ENCODE results near the gene RAPGEFL1.
"Not testable (repeated sequence)": the region's sequence is repeated elsewhere in the genome, so short reads cannot be mapped to it uniquely, and the experiment has no call there.

Gene RAPGEFL1

DNA sequence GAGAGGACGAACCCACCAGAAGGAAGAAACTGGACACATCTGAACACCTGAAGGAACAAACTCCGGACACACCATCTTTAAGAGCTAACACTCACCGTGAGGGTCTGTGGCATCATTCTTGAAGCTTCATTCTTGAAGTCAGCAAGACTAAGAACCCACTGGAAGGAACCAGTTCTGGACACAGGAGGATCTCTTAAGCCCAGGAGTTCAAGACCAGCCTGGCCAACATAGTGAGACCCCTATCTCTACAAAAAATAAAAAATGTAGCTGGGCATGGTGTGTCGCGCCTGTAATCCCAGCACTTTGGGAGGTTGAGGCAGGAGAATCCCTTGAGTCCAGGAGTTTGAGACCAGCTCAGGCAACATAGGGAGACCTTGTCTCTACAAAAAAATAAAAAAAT is 21.3 kb downstream of the RAPGEFL1 start:
- no peak for TF ChIP-seq EZH2phosphoT487 (IDR thresholded peaks at IDR 0.05; ENCODE audit: borderline replicate concordance, low read length)
- TF ChIP-seq, protein P1, sequence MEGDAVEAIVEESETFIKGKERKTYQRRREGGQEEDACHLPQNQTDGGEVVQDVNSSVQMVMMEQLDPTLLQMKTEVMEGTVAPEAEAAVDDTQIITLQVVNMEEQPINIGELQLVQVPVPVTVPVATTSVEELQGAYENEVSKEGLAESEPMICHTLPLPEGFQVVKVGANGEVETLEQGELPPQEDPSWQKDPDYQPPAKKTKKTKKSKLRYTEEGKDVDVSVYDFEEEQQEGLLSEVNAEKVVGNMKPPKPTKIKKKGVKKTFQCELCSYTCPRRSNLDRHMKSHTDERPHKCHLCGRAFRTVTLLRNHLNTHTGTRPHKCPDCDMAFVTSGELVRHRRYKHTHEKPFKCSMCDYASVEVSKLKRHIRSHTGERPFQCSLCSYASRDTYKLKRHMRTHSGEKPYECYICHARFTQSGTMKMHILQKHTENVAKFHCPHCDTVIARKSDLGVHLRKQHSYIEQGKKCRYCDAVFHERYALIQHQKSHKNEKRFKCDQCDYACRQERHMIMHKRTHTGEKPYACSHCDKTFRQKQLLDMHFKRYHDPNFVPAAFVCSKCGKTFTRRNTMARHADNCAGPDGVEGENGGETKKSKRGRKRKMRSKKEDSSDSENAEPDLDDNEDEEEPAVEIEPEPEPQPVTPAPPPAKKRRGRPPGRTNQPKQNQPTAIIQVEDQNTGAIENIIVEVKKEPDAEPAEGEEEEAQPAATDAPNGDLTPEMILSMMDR (IDR thresholded peaks at IDR 0.05; ENCODE audit: low read depth, low read length, poor library complexity, severe bottlenecking) = no peak
- Histone ChIP-seq H3K9me2 (replicated peaks; ENCODE audit: control insufficient read depth, low read length) (no peaks in the 10 kb centered on the region), H3K79me2 (ENCODE audit: control insufficient read depth, low read length) (no peaks in the 10 kb centered on the region), H4K20me1 (ENCODE audit: control insufficient read depth, insufficient read depth, low read depth, low read length) (no peaks in the 10 kb centered on the region), H3K9me3 (ENCODE audit: control insufficient read depth, insufficient read depth, low read length) (0 out of 2 replicates have a peak, but pooled peaks cover 5% of the 10 kb centered on the region), H3K4me2 (ENCODE audit: low read length) (no peak overlapping the region), H3K4me1 (ENCODE audit: control insufficient read depth, low read length) (peaks cover 12% of the 10 kb centered on the region), H3K27ac (ENCODE audit: low read depth, low read length) (no peak overlapping the region), H3K4me3 (ENCODE audit: low read length) (no peak overlapping the region), H3K27me3 (ENCODE audit: control insufficient read depth, low read length) (no peaks in the 10 kb centered on the region), H3K36me3 (ENCODE audit: control insufficient read depth, low read length) (no peaks in the 10 kb centered on the region), H3F3A (ENCODE audit: control insufficient read depth, insufficient read depth) (0 out of 2 replicates have a peak, but pooled peaks cover 2% of the 10 kb centered on the region)

DNA sequence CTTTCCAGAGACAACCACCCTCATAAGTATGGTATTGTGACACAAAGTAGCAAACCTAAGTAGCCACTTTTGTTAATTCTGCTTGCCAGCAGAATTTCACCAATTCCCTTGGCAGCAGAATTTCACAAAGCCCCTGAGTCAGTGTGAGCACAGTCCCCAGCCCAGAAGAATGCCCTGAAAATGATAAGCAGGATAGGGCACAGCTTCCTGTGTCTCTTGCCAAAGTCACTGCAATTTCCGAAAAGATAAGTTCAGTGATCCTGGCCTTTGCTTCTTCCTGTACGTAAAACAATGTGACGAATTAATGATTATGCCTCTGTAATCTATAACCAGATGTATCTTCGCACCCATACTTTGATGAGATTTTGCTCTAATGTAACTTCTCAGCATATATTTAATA is 25.9 kb downstream of the RAPGEFL1 start:
- H3F3A ChIP-seq (ENCODE audit: control insufficient read depth, insufficient read depth) = 0 out of 2 replicates have a peak, but pooled peaks cover 2% of the 10 kb centered on the region
- no peak overlapping the region for H3K27ac ChIP-seq (ENCODE audit: low read depth, low read length)
- no peaks in the 10 kb centered on the region for H3K27me3 ChIP-seq (ENCODE audit: control insufficient read depth, low read length)
- no peaks in the 10 kb centered on the region for H3K4me1 ChIP-seq (ENCODE audit: control insufficient read depth, low read length)
- 0 out of 2 replicates have a peak, but pooled peaks cover 3% of the 10 kb centered on the region for H3K9me3 ChIP-seq (ENCODE audit: control insufficient read depth, insufficient read depth, low read length)
- H3K4me2 ChIP-seq (ENCODE audit: low read length) = no peak overlapping the region
- no peaks in the 10 kb centered on the region for H3K36me3 ChIP-seq (ENCODE audit: control insufficient read depth, low read length)
- H3K9me2 ChIP-seq (replicated peaks; ENCODE audit: control insufficient read depth, low read length) = no peaks in the 10 kb centered on the region
- TF ChIP-seq, protein P1 (IDR thresholded peaks at IDR 0.05; ENCODE audit: low read depth, low read length, poor library complexity, severe bottlenecking) = no peak
- TF ChIP-seq EZH2phosphoT487 (IDR thresholded peaks at IDR 0.05; ENCODE audit: borderline replicate concordance, low read length) = no peak
- no peak overlapping the region for H3K4me3 ChIP-seq (ENCODE audit: low read length)
- H3K79me2 ChIP-seq (ENCODE audit: control insufficient read depth, low read length) = no peaks in the 10 kb centered on the region
- no peaks in the 10 kb centered on the region for H4K20me1 ChIP-seq (ENCODE audit: control insufficient read depth, insufficient read depth, low read depth, low read length)

DNA sequence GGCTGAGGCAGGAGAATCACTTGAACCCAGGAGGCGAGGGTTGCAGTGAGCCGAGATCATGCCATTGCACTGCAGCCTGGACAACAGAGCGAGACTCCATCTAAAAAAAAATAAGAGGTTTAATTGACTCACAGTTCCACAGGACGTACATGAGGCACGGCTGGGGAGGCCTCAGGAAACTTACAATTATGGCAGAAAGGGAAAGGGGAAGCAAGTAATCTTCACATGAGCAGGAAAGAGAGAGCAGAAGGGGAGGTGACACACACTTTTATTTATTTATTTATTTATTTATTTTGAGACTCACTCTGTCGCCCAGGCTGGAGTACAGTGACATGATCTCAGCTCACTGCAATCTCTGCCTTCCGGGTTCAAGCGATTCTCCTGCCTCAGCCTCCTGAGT is 28.9 kb downstream of the RAPGEFL1 start:
- not testable (repeated sequence) for H3K9me3 ChIP-seq (ENCODE audit: control insufficient read depth, insufficient read depth, low read length); H3K27ac ChIP-seq (ENCODE audit: low read depth, low read length); H3K9me2 ChIP-seq (replicated peaks; ENCODE audit: control insufficient read depth, low read length); H3K4me2 ChIP-seq (ENCODE audit: low read length); H3K79me2 ChIP-seq (ENCODE audit: control insufficient read depth, low read length); H3K36me3 ChIP-seq (ENCODE audit: control insufficient read depth, low read length); H3K4me1 ChIP-seq (ENCODE audit: control insufficient read depth, low read length); H3K27me3 ChIP-seq (ENCODE audit: control insufficient read depth, low read length); H4K20me1 ChIP-seq (ENCODE audit: control insufficient read depth, insufficient read depth, low read depth, low read length); H3K4me3 ChIP-seq (ENCODE audit: low read length); H3F3A ChIP-seq (ENCODE audit: control insufficient read depth, insufficient read depth)

DNA sequence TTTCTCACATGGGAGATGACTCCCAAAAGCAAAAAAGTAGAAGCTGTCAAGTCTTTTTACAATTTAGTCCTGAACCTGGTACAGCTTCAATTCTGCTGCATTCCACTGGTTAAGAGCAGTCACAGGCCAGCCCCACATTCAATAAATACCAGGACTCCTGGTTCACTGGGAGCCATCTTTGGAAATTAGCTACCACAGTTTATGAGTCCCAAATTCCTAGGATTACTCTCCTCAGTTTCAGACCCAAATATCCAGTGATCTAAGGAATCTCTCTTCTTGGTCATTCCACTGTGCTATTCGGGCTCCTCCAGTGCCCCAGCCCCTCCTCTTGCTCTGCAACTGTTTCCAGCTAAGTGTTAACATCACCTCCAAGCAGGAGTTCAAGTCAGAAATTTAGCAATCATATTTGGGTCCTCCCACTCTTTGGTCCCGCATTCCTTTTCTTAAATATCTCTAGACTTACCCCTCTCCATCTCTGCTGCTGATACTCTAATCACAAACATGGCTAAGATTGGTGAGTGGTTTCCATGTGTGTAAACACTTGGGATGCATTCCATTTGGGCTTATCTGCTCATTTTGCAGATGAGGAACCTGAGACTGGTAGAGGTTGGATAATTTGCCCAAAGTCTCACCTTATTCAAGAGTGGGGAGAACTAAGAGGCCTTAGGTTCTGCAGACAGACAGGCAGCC is 32.3 kb downstream of the RAPGEFL1 start:
- Histone ChIP-seq H3K4me2 (ENCODE audit: low read length) (no peak overlapping the region), H3K4me3 (ENCODE audit: low read length) (no peak overlapping the region), H3K4me1 (ENCODE audit: control insufficient read depth, low read length) (no peaks in the 10 kb centered on the region), H3K79me2 (ENCODE audit: control insufficient read depth, low read length) (no peaks in the 10 kb centered on the region), H3K9me2 (replicated peaks; ENCODE audit: control insufficient read depth, low read length) (no peaks in the 10 kb centered on the region), H3K9me3 (ENCODE audit: control insufficient read depth, insufficient read depth, low read length) (no peaks in the 10 kb centered on the region), H3K36me3 (ENCODE audit: control insufficient read depth, low read length) (no peaks in the 10 kb centered on the region), H3K27ac (ENCODE audit: low read depth, low read length) (no peak overlapping the region), H4K20me1 (ENCODE audit: control insufficient read depth, insufficient read depth, low read depth, low read length) (no peaks in the 10 kb centered on the region), H3K27me3 (ENCODE audit: control insufficient read depth, low read length) (no peaks in the 10 kb centered on the region), H3F3A (ENCODE audit: control insufficient read depth, insufficient read depth) (no peaks in the 10 kb centered on the region)
- TF ChIP-seq, protein P1 (IDR thresholded peaks at IDR 0.05; ENCODE audit: low read depth, low read length, poor library complexity, severe bottlenecking) = no peak
- no peak for TF ChIP-seq EZH2phosphoT487 (IDR thresholded peaks at IDR 0.05; ENCODE audit: borderline replicate concordance, low read length)

DNA sequence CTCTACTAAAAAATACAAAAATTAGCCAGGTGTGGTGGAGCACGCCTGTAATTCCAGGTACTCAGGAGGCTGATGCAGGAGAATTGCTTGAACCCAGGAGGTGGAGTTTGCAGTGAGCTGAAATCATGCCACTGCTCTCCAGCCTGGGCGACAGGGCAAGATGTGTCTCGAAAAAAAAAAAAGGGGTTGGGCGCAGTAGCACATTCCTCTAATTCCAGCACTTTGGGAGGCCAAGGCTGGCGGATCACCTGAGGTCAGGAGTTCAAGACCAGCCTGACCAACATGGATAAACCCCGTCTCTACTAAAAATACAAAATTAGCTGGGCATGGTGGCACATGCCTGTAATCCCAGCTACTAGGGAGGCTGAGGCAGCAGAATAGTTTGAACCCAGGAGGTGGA is 36.6 kb downstream of the RAPGEFL1 start:
- H3K9me2 ChIP-seq (replicated peaks; ENCODE audit: control insufficient read depth, low read length); H3K27ac ChIP-seq (ENCODE audit: low read depth, low read length); H3K4me2 ChIP-seq (ENCODE audit: low read length); H3K79me2 ChIP-seq (ENCODE audit: control insufficient read depth, low read length); H3F3A ChIP-seq (ENCODE audit: control insufficient read depth, insufficient read depth); H4K20me1 ChIP-seq (ENCODE audit: control insufficient read depth, insufficient read depth, low read depth, low read length); H3K36me3 ChIP-seq (ENCODE audit: control insufficient read depth, low read length); H3K27me3 ChIP-seq (ENCODE audit: control insufficient read depth, low read length); H3K9me3 ChIP-seq (ENCODE audit: control insufficient read depth, insufficient read depth, low read length); H3K4me3 ChIP-seq (ENCODE audit: low read length): not testable (repeated sequence)
- peaks cover 16% of the 10 kb centered on the region for H3K4me1 ChIP-seq (ENCODE audit: control insufficient read depth, low read length)
